Astrocyte of the spinal cord (primary cell): ENCODE measurements around the gene HOXC4.
A peak's percentile ranks its signal among the peaks of the same experiment; 100 is the strongest.

Experiments
- DNase-seq: peaks from one replicate; pipeline ENCODE4 v3.0.0; 2011; ENCODE audit warnings: low read depth, low spot score
- H3K4me3 ChIP-seq: 2 replicates; pipeline ENCODE4 v1.5.1; 2011; ENCODE audit warnings: low read depth, mild to moderate bottlenecking, low read length, moderate library complexity
- CTCF ChIP-seq: IDR thresholded peaks from 2 replicates; pipeline ENCODE4 v1.5.1; 2012; ENCODE audit warnings: low read depth, mild to moderate bottlenecking, low read length, inconsistent platforms
- in situ Hi-C: cut with HindIII; loops from 2 replicates; pipeline ENCODE4 v1.10.0; 2017; ENCODE audit warnings: low sequenced_read_pairs

Gene HOXC4

GRCh38 chr12:54016051-54016450 lies 37.6 kb upstream of the HOXC4 start:
- in situ Hi-C loops, result loop anchor here (25.0 kb wide), 1 partner anchor 171 kb away; the partner anchor contains the start of gene SMUG1
- H3K4me3 ChIP-seq, result peak overlapping the region; percentile 64
- TF ChIP-seq CTCF, result no peak

GRCh38 chr12:54016478-54016964 lies 37.1 kb upstream of the HOXC4 start:
- TF ChIP-seq CTCF, result no peak
- H3K4me3 ChIP-seq, result peak overlapping the region; percentile 64
- DNase-seq, result peak; percentile 82
- in situ Hi-C loops, result loop anchor here (25.0 kb wide), 1 partner anchor 171 kb away; the partner anchor contains the start of gene SMUG1

More at GRCh38 chr12:54016051-54016450, 37.6 kb upstream of the HOXC4 start:
- no peak for DNase-seq

- DNase-seq, result no peak
- H3K4me3 ChIP-seq, result peak overlapping the region; percentile 64
- in situ Hi-C loops, result loop anchor here (25.0 kb wide), 1 partner anchor 170 kb away; the partner anchor contains the start of gene SMUG1
- peak; percentile 12 for TF ChIP-seq CTCF
These were observed 36.4 kb upstream of the HOXC4 start for GRCh38 chr12:54017027-54017788.

- DNase-seq, result peak; percentile 93
- no peak for TF ChIP-seq CTCF
- H3K4me3 ChIP-seq, result peak overlapping the region; percentile 64
- in situ Hi-C loops, result loop anchor here (25.0 kb wide), 1 partner anchor 169 kb away; the partner anchor contains the start of gene SMUG1
These were observed 35.7 kb upstream of the HOXC4 start for GRCh38 chr12:54017878-54018467.

- in situ Hi-C loops, result loop anchor here (25.0 kb wide), 1 partner anchor 169 kb away; the partner anchor contains the start of gene SMUG1
- no peak for DNase-seq
- TF ChIP-seq CTCF, result no peak
- peak overlapping the region; percentile 64 for H3K4me3 ChIP-seq
These were observed 35.1 kb upstream of the HOXC4 start for GRCh38 chr12:54018468-54018984.

- H3K4me3 ChIP-seq, result peak overlapping the region; percentile 64
- in situ Hi-C loops, result loop anchor here (25.0 kb wide), 1 partner anchor 168 kb away; the partner anchor contains the start of gene SMUG1
- no peak for TF ChIP-seq CTCF
- DNase-seq, result no peak
These were observed 34.4 kb upstream of the HOXC4 start for GRCh38 chr12:54019091-54019811.
